ENCODE results near the gene SLC4A5. TPM values are rescaled to one million over a fixed set of nuclear protein-coding genes. Genes with fewer than 3 reads are reported as not detected.
A peak's percentile ranks its signal among the peaks of the same experiment; 100 is the strongest.
"Not testable (repeated sequence)": the region's sequence is repeated elsewhere in the genome, so short reads cannot be mapped to it uniquely, and the experiment has no call there.

SLC4A5 gene
- total RNA-seq, 2 experiments from 2014 or later, result 0.42 to 2.6 TPM

- DNase-seq (no peak), ATAC-seq (no peak)
- H3K36me3 Mint-ChIP-seq, result no peaks in the 10 kb centered on the region
- H3K27ac Mint-ChIP-seq, result no peak overlapping the region
- H3K27me3 Mint-ChIP-seq, result peaks cover 10% of the 10 kb centered on the region
- H3K9me3 Mint-ChIP-seq (ENCODE audit: low read depth), result no peaks in the 10 kb centered on the region
- H3K4me3 Mint-ChIP-seq, result no peak overlapping the region
- CTCF ChIA-PET, result interaction anchor here (1.4 kb wide), 1 partner anchor 13 kb away, joined by 5 read pairs; no protein-coding TSS in a partner anchor
- peaks cover 16% of the 10 kb centered on the region for H3K4me1 Mint-ChIP-seq
Observed at GRCh38 chr2:74347742-74348141, 4.5 kb upstream of the SLC4A5 start.

GRCh38 chr2:74347303-74347702, 4.1 kb upstream of the SLC4A5 start:
- Mint-ChIP-seq H3K36me3 (no peaks in the 10 kb centered on the region), H3K4me1 (peaks cover 16% of the 10 kb centered on the region), H3K27ac (no peak overlapping the region), H3K4me3 (no peak overlapping the region), H3K27me3 (peaks cover 10% of the 10 kb centered on the region), H3K9me3 (ENCODE audit: low read depth) (no peaks in the 10 kb centered on the region)
- CTCF ChIA-PET, result interaction anchor here (1.4 kb wide), 1 partner anchor 12 kb away, joined by 5 read pairs; no protein-coding TSS in a partner anchor
- no peak for ATAC-seq
- no peak for DNase-seq

- DNase-seq, result peak; percentile 50
- no peaks in the 10 kb centered on the region for H3K36me3 Mint-ChIP-seq
- CTCF ChIA-PET, result interaction anchor here (0.6 to 2.6 kb wide), 4 partner anchors 11 to 107 kb away, joined by 3 to 15 read pairs (median 4); no protein-coding TSS in a partner anchor
- H3K4me3 Mint-ChIP-seq, result no peak overlapping the region
- no peaks in the 10 kb centered on the region for H3K9me3 Mint-ChIP-seq (ENCODE audit: low read depth)
- ATAC-seq, result no peak
- H3K4me1 Mint-ChIP-seq, result peaks cover 16% of the 10 kb centered on the region
- H3K27ac Mint-ChIP-seq, result no peak overlapping the region
- peaks cover 10% of the 10 kb centered on the region for H3K27me3 Mint-ChIP-seq
Observed at GRCh38 chr2:74345272-74345943, 2.2 kb upstream of the SLC4A5 start.

GRCh38 chr2:74336227-74336626, 7.0 kb downstream of the SLC4A5 start:
- H3K27ac Mint-ChIP-seq; H3K27me3 Mint-ChIP-seq; H3K9me3 Mint-ChIP-seq (ENCODE audit: low read depth); H3K36me3 Mint-ChIP-seq; H3K4me3 Mint-ChIP-seq; ATAC-seq; DNase-seq; H3K4me1 Mint-ChIP-seq: not testable (repeated sequence)
- CTCF ChIA-PET, result interaction anchor here (1.3 to 6.8 kb wide), 16 partner anchors 9 to 512 kb away, joined by 5 to 76 read pairs (median 14); partner anchors contain the start of genes CCDC142, STAMBP and TTC31

- Mint-ChIP-seq H3K4me3 (no peak overlapping the region), H3K36me3 (no peaks in the 10 kb centered on the region), H3K9me3 (ENCODE audit: low read depth) (no peaks in the 10 kb centered on the region), H3K27ac (no peak overlapping the region), H3K4me1 (no peaks in the 10 kb centered on the region), H3K27me3 (no peaks in the 10 kb centered on the region)
- ATAC-seq (peak; percentile 83), DNase-seq (peak; percentile 81)
- CTCF ChIA-PET, result interaction anchor here (0.6 to 6.8 kb wide), 68 partner anchors 9 to 582 kb away, joined by 3 to 76 read pairs (median 5); partner anchors contain the start of genes BOLA3, CCDC142, MOB1A and STAMBP
Observed at GRCh38 chr2:74334931-74335333, 8.3 kb downstream of the SLC4A5 start.

GRCh38 chr2:74333896-74334586, 9.2 kb downstream of the SLC4A5 start:
- DNase-seq, result no peak
- Mint-ChIP-seq H3K9me3 (ENCODE audit: low read depth) (no peaks in the 10 kb centered on the region), H3K4me3 (no peak overlapping the region), H3K36me3 (no peaks in the 10 kb centered on the region), H3K27me3 (no peaks in the 10 kb centered on the region), H3K27ac (peak overlapping the region; percentile 20), H3K4me1 (no peaks in the 10 kb centered on the region)
- no peak for ATAC-seq
- CTCF ChIA-PET, result interaction anchor here (0.8 to 6.8 kb wide), 50 partner anchors 8 to 581 kb away, joined by 3 to 76 read pairs (median 6); partner anchors contain the start of genes BOLA3, CCDC142, STAMBP and TTC31

GRCh38 chr2:74333175-74333574, 10.0 kb downstream of the SLC4A5 start:
- Mint-ChIP-seq H3K4me1 (no peaks in the 10 kb centered on the region), H3K36me3 (no peaks in the 10 kb centered on the region), H3K27me3 (no peaks in the 10 kb centered on the region), H3K4me3 (no peak overlapping the region), H3K9me3 (ENCODE audit: low read depth) (no peaks in the 10 kb centered on the region), H3K27ac (no peak overlapping the region)
- DNase-seq (peak; percentile 47), ATAC-seq (peak; percentile 49)
- CTCF ChIA-PET, result interaction anchor here (0.8 to 6.8 kb wide), 10 partner anchors 9 to 506 kb away, joined by 3 to 76 read pairs (median 5); no protein-coding TSS in a partner anchor

- DNase-seq (no peak), ATAC-seq (no peak)
- H3K27me3 Mint-ChIP-seq, result no peaks in the 10 kb centered on the region
- H3K4me3 Mint-ChIP-seq, result no peak overlapping the region
- peaks cover 2% of the 10 kb centered on the region for H3K4me1 Mint-ChIP-seq
- no peaks in the 10 kb centered on the region for H3K9me3 Mint-ChIP-seq (ENCODE audit: low read depth)
- CTCF ChIA-PET, result interaction anchor here (0.6 to 6.8 kb wide), 8 partner anchors 8 to 119 kb away, joined by 3 to 76 read pairs (median 8); no protein-coding TSS in a partner anchor
- no peak overlapping the region for H3K27ac Mint-ChIP-seq
- no peaks in the 10 kb centered on the region for H3K36me3 Mint-ChIP-seq
Observed at GRCh38 chr2:74332550-74333174, 10.6 kb downstream of the SLC4A5 start.

GRCh38 chr2:74328573-74328972, 14.6 kb downstream of the SLC4A5 start:
- DNase-seq, result no peak
- H3K9me3 Mint-ChIP-seq (ENCODE audit: low read depth), result no peaks in the 10 kb centered on the region
- peaks cover 6% of the 10 kb centered on the region for H3K4me1 Mint-ChIP-seq
- no peak overlapping the region for H3K4me3 Mint-ChIP-seq
- no peaks in the 10 kb centered on the region for H3K27me3 Mint-ChIP-seq
- ATAC-seq, result no peak
- H3K36me3 Mint-ChIP-seq, result no peaks in the 10 kb centered on the region
- no peak overlapping the region for H3K27ac Mint-ChIP-seq
- CTCF ChIA-PET, result no interaction called here

GRCh38 chr2:74328074-74328473, 15.1 kb downstream of the SLC4A5 start:
- Mint-ChIP-seq H3K9me3 (ENCODE audit: low read depth) (no peaks in the 10 kb centered on the region), H3K4me1 (peaks cover 6% of the 10 kb centered on the region), H3K4me3 (no peak overlapping the region), H3K36me3 (no peaks in the 10 kb centered on the region), H3K27ac (no peak overlapping the region), H3K27me3 (no peaks in the 10 kb centered on the region)
- ATAC-seq (no peak), DNase-seq (no peak)
- CTCF ChIA-PET, result no interaction called here

GRCh38 chr2:74327627-74328026, 15.6 kb downstream of the SLC4A5 start:
- no peak overlapping the region for H3K27ac Mint-ChIP-seq
- no peaks in the 10 kb centered on the region for H3K27me3 Mint-ChIP-seq
- H3K36me3 Mint-ChIP-seq, result no peaks in the 10 kb centered on the region
- no peak for ATAC-seq
- peaks cover 6% of the 10 kb centered on the region for H3K4me1 Mint-ChIP-seq
- H3K4me3 Mint-ChIP-seq, result no peak overlapping the region
- DNase-seq, result no peak
- H3K9me3 Mint-ChIP-seq (ENCODE audit: low read depth), result no peaks in the 10 kb centered on the region
- CTCF ChIA-PET, result interaction anchor here (1.5 kb wide), 1 partner anchor 77 kb away, joined by 3 read pairs; no protein-coding TSS in a partner anchor

- Mint-ChIP-seq H3K36me3 (no peaks in the 10 kb centered on the region), H3K4me3 (no peak overlapping the region), H3K27me3 (no peaks in the 10 kb centered on the region), H3K27ac (no peak overlapping the region), H3K4me1 (peaks cover 6% of the 10 kb centered on the region), H3K9me3 (ENCODE audit: low read depth) (no peaks in the 10 kb centered on the region)
- CTCF ChIA-PET, result interaction anchor here (1.5 kb wide), 1 partner anchor 77 kb away, joined by 3 read pairs; no protein-coding TSS in a partner anchor
- no peak for DNase-seq
- ATAC-seq, result no peak
Observed at GRCh38 chr2:74327199-74327598, 16.0 kb downstream of the SLC4A5 start.

GRCh38 chr2:74325815-74326214, 17.4 kb downstream of the SLC4A5 start:
- Mint-ChIP-seq H3K36me3 (no peaks in the 10 kb centered on the region), H3K4me3 (no peak overlapping the region), H3K27ac (no peak overlapping the region), H3K27me3 (no peaks in the 10 kb centered on the region), H3K4me1 (peaks cover 6% of the 10 kb centered on the region), H3K9me3 (ENCODE audit: low read depth) (no peaks in the 10 kb centered on the region)
- CTCF ChIA-PET, result interaction anchor here (1.0 kb wide), 1 partner anchor 9 kb away, joined by 8 read pairs; no protein-coding TSS in a partner anchor
- no peak for ATAC-seq
- DNase-seq, result no peak

Data from activated CD8-positive, alpha-beta memory T cell treated with anti-CD3 and anti-CD28 coated beads, Interleukin-2, amount 10 ng/mL, durations not matched to agents 7 days and 5 days (primary cell).